Keratinocyte (primary cell): ENCODE measurements around the gene S100A6. TPM values are rescaled to one million over a fixed set of nuclear protein-coding genes. Genes with fewer than 3 reads are reported as not detected.

Experiments
- DNase-seq: peaks from one replicate; pipeline ENCODE4 v3.0.0-alpha.2; 2011; ENCODE audit warnings: low read depth, missing footprints, low spot score
- FAIRE-seq: peaks from 2 replicates; lab custom pipeline; 2011; peaks lifted over from hg19 to GRCh38; lab: Jason Lieb, UNC
- H2AFZ ChIP-seq: 2 replicates; pipeline ENCODE4 v1.6.0; 2012; ENCODE audit warnings: low read length, control low read depth, inconsistent platforms; ENCODE audit not compliant: control insufficient read depth
- H3K27ac ChIP-seq: 2 replicates; pipeline ENCODE4 v1.5.1; 2011; ENCODE audit warnings: low read length; ENCODE audit not compliant: control insufficient read depth, insufficient read depth
- H3K27me3 ChIP-seq: 3 replicates; pipeline ENCODE4 v1.6.0; 2011; ENCODE audit warnings: low read length; ENCODE audit not compliant: control insufficient read depth, insufficient read depth; ENCODE audit errors: extremely low read depth
- H3K36me3 ChIP-seq, 2 experiments: 2 replicates in 1 of 2; 3 replicates in 1 of 2; pipeline ENCODE4 v1.5.1; 2011; ENCODE audit warnings: low read length in 2 of 2, mild to moderate bottlenecking in 1 of 2; ENCODE audit not compliant: control insufficient read depth in 2 of 2, insufficient read depth in 2 of 2; ENCODE audit errors: extremely low read depth in 1 of 2
- H3K4me1 ChIP-seq: 3 replicates; pipeline ENCODE4 v1.5.1; 2011; ENCODE audit warnings: low read length; ENCODE audit not compliant: control insufficient read depth, insufficient read depth; ENCODE audit errors: extremely low read depth
- H3K4me2 ChIP-seq: 3 replicates; pipeline ENCODE4 v1.6.0; 2011; ENCODE audit warnings: low read depth, low read length; ENCODE audit not compliant: control insufficient read depth, insufficient read depth; ENCODE audit errors: extremely low read depth
- H3K4me3 ChIP-seq, 3 experiments: fragments of 200-600 bp in 1 of 3; sonication (generic) in 1 of 3; 2 replicates in 2 of 3; 3 replicates in 1 of 3; pipeline ENCODE4 v1.5.1; 2011 to 2016; ENCODE audit warnings: low read length in 3 of 3, mild to moderate bottlenecking in 3 of 3, control low read depth in 2 of 3, inconsistent platforms in 1 of 3, low read depth in 1 of 3, mixed read lengths in 1 of 3, mixed run types in 1 of 3, moderate library complexity in 1 of 3; ENCODE audit not compliant: control insufficient read depth in 2 of 3, insufficient read depth in 2 of 3; ENCODE audit errors: extremely low read depth in 1 of 3
- H3K79me2 ChIP-seq: 2 replicates; pipeline ENCODE4 v1.6.0; 2012; ENCODE audit warnings: low read length; ENCODE audit not compliant: control insufficient read depth, insufficient read depth
- H3K9ac ChIP-seq: 3 replicates; pipeline ENCODE4 v1.6.0; 2011; ENCODE audit warnings: low read length; ENCODE audit not compliant: control insufficient read depth, insufficient read depth; ENCODE audit errors: extremely low read depth
- H3K9me1 ChIP-seq: 3 replicates; pipeline ENCODE4 v1.6.0; 2011; ENCODE audit warnings: low read length; ENCODE audit not compliant: control insufficient read depth, insufficient read depth; ENCODE audit errors: extremely low read depth
- H3K9me3 ChIP-seq: 2 replicates; pipeline ENCODE4 v1.5.1; 2012; ENCODE audit warnings: low read depth, low read length; ENCODE audit not compliant: control insufficient read depth
- H4K20me1 ChIP-seq: 3 replicates; pipeline ENCODE4 v1.6.0; 2011; ENCODE audit warnings: low read length; ENCODE audit not compliant: control insufficient read depth, insufficient read depth; ENCODE audit errors: extremely low read depth
- CTCF ChIP-seq, 3 experiments: IDR thresholded peaks in 1 of 3; conservative IDR thresholded peaks in 1 of 3; optimal IDR thresholded peaks in 1 of 3; 2 replicates in 2 of 3; 3 replicates in 1 of 3; pipeline versions ENCODE3 to v1.5.1; 2011; ENCODE audit warnings: low read length in 3 of 3, mild to moderate bottlenecking in 3 of 3, moderate library complexity in 2 of 3, control low read depth in 1 of 3, inconsistent platforms in 1 of 3; ENCODE audit not compliant: insufficient read depth in 2 of 3; ENCODE audit errors: extremely low read depth in 1 of 3
- EZH2 ChIP-seq: IDR thresholded peaks from one replicate; pipeline ENCODE4 v1.6.1; 2012; ENCODE audit warnings: inconsistent platforms, mild to moderate bottlenecking, low read length, moderate library complexity
- dilution Hi-C: fragments of 300-500 bp; cut with MboI; formaldehyde crosslinking; loops from one replicate; pipeline ENCODE4 v1.7.0; 2020; ENCODE audit warnings: low sequenced_read_pairs; ENCODE audit not compliant: extremely low pct_ligation_motif_present
- polyA plus RNA-seq, 5 experiments: library from polyadenylated mRNA; depleted of rRNA in 3 of 5; stranded (reverse) in 3 of 5; stranded (forward) in 1 of 5; unstranded in 1 of 5; fragments of >200 nt; gene quantifications; 1 replicate in 1 of 5; 2 replicates in 3 of 5; 3 replicates in 1 of 5; pipeline versions ENCODE4 v1.2.1 to v1.2.3, GENCODE V29; 2011 to 2012; ENCODE audit warnings: missing spikeins in 2 of 5, low read depth in 1 of 5, low replicate concordance in 1 of 5

The S100A6 gene
- polyA plus RNA-seq, 1 donor (not counting 4 experiments of a cell fraction or from before 2014, with no cell fraction given) = 2,598 TPM

GRCh38 chr1:153490272-153491051 is 45.3 kb downstream of the S100A6 start:
- Histone ChIP-seq H3K4me2 (peak overlapping the region; percentile 60), H3K79me2 (no peaks in the 10 kb centered on the region), H3K9ac (peak overlapping the region; percentile 24), H3K27me3 (no peaks in the 10 kb centered on the region), H3K4me1 (peaks cover 42% of the 10 kb centered on the region), H2AFZ (no peak overlapping the region), H3K9me1 (no peaks in the 10 kb centered on the region), H3K9me3 (no peaks in the 10 kb centered on the region), H3K4me3 (peak overlapping the region in 1 of 3 experiments; percentile 7), H3K27ac (peak overlapping the region; percentile 77), H4K20me1 (no peaks in the 10 kb centered on the region), H3K36me3 (no peaks in the 10 kb centered on the region)
- peak; percentile 92 for DNase-seq
- peak; percentile 98 for FAIRE-seq
- TF ChIP-seq CTCF (optimal IDR thresholded peaks at IDR 0.05 in 1 of 3, IDR thresholded peaks at IDR 0.05 in 1 of 3, conservative IDR thresholded peaks at IDR 0.05 in 1 of 3; ENCODE audit: extremely low read depth in 1 of 3, insufficient read depth in 2 of 3, low read length in 3 of 3) = no peak
- TF ChIP-seq EZH2 = no peak
- dilution Hi-C loops = no loop called here

- Histone ChIP-seq H3K9me3 (no peaks in the 10 kb centered on the region), H3K36me3 (no peaks in the 10 kb centered on the region), H3K79me2 (no peaks in the 10 kb centered on the region), H3K4me3 (no peak overlapping the region), H3K27me3 (peaks cover 2% of the 10 kb centered on the region), H4K20me1 (no peaks in the 10 kb centered on the region), H3K9me1 (no peaks in the 10 kb centered on the region), H3K4me2 (no peak overlapping the region), H3K4me1 (peaks cover 40% of the 10 kb centered on the region), H3K27ac (no peak overlapping the region), H2AFZ (no peak overlapping the region), H3K9ac (no peak overlapping the region)
- TF ChIP-seq EZH2 = no peak
- TF ChIP-seq CTCF (optimal IDR thresholded peaks at IDR 0.05 in 1 of 3, IDR thresholded peaks at IDR 0.05 in 1 of 3, conservative IDR thresholded peaks at IDR 0.05 in 1 of 3; ENCODE audit: extremely low read depth in 1 of 3, insufficient read depth in 2 of 3, low read length in 3 of 3) = no peak
- DNase-seq (no peak), FAIRE-seq (peak; percentile 74)
- dilution Hi-C loops = no loop called here
Observed at GRCh38 chr1:153488731-153489130, 47.1 kb downstream of the S100A6 start.
